H1 (cell line): ENCODE results near the gene CFAP61.

Experiments used
- EGR1 ChIP-seq: IDR thresholded peaks from 2 replicates; pipeline ENCODE4 v1.6.1; 2011; ENCODE audit warnings: low read depth, low read length, borderline replicate concordance
- MAFK ChIP-seq: IDR thresholded peaks from 2 replicates; pipeline ENCODE4 v1.6.1; 2012; ENCODE audit warnings: low read depth, mild to moderate bottlenecking, improper control_type of control experiment, low read length
- POLR2A ChIP-seq, 2 experiments: IDR thresholded peaks; 1 replicate in 1 of 2; 2 replicates in 1 of 2; pipeline ENCODE4 v1.6.1; 2011; ENCODE audit warnings: low read depth in 2 of 2, low read length in 2 of 2, mild to moderate bottlenecking in 2 of 2; ENCODE audit errors: control extremely low read depth in 1 of 2
- POLR2AphosphoS5 ChIP-seq: IDR thresholded peaks from 2 replicates; pipeline ENCODE4 v1.6.1; 2011; ENCODE audit warnings: low read depth, low read length

DNA sequence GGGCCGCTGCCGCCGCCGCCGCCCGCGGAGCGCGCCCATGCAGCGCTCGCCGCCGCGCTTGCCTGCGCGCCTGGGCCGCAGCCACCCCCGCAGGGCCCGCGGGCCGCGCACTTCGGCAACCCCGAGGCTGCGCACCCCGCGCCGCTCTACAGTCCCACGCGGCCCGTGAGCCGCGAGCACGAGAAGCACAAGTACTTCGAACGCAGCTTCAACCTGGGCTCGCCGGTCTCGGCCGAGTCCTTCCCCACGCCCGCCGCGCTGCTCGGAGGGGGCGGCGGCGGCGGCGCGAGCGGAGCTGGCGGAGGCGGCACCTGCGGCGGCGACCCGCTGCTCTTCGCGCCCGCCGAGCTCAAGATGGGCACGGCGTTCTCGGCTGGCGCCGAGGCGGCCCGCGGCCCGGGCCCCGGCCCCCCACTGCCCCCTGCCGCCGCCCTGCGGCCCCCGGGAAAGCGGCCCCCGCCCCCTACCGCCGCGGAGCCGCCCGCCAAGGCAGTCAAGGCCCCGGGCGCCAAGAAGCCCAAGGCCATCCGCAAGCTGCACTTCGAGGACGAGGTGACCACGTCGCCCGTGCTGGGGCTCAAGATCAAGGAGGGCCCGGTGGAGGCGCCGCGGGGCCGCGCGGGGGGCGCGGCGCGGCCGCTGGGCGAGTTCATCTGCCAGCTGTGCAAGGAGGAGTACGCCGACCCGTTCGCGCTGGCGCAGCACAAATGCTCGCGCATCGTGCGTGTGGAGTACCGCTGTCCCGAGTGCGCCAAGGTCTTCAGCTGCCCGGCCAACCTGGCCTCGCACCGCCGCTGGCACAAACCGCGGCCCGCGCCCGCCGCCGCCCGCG is 316.3 kb downstream of the CFAP61 start:
- TF ChIP-seq POLR2A (IDR thresholded peaks at IDR 0.05; ENCODE audit: control extremely low read depth in 1 of 2, low read depth in 2 of 2, low read length in 2 of 2), result no peak
- TF ChIP-seq EGR1, result no peak
- TF ChIP-seq POLR2AphosphoS5, result no peak
- TF ChIP-seq MAFK, result no peak
